ENCODE results near the gene TMEM51.

- TF ChIP-seq CTCF (IDR thresholded peaks at IDR 0.05) (no peak), POLR2A (IDR thresholded peaks at IDR 0.05) (no peak)
These were observed 61.6 kb downstream of the TMEM51 start for GRCh38 chr1:15215116-15215515.

All from tibial nerve (tissue), 3 donors.